ENCODE measurements around the gene GABRR3.

DNA sequence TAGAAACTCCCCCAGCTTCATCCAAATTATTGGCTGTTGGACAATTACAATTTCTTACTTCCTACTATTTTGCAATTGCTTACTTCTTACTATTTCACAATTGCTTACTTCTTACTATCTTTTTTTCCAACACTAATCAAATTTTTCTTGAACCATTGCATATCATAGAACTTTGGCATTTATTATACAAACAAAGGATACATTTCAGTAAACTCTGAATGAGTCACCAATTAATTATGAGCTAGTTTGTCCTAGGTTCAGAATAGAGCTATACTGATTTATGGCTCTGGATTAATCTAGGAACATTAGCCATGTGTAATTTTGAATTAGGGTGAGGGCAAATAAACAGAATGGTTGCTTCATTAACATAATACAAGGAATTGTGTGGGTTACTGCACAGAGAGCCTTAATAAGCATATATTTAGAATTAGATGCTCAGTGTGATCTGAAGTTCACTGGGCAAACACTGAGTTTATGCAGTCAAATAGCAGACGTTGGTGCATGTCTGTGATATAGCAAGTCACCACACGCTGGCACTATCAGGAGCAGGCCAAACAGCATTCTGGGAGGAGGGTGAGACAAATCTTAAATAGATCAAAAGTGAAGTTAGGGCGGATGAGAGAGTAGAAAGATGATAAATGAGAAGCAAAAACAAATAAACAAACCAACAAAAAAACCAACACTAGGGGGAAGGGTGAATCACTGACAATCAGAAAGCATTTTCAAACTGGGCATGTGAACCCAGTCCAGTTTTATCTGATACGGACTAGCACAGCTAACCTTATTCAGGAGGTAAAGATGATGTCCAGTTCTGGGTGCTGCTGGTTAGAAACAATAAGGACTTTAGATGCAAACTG, 21.5 kb downstream of the GABRR3 start:
- TF ChIP-seq CTCF (IDR thresholded peaks at IDR 0.05) (no peak), POLR2A (IDR thresholded peaks at IDR 0.05) (no peak), POLR2AphosphoS5 (IDR thresholded peaks at IDR 0.05; ENCODE audit: insufficient read depth in 1 of 2, low read depth in 1 of 2) (peak in 1 of 2 donors; percentile 13)
